SU-DHL-6 (cell line): ENCODE data around the gene PHACTR1.

ENCODE experiments used
- H2AFZ ChIP-seq: fragments of 200-600 bp; sonication (generic); 2 replicates; pipeline ENCODE4 v1.6.1; 2014; ENCODE audit warnings: low read depth, mild to moderate bottlenecking, moderate library complexity, mixed read lengths, antibody characterized with exemption, low read length; ENCODE audit not compliant: severe bottlenecking
- H3F3A ChIP-seq: fragments of 200-600 bp; shearing (Covaris generic); 2 replicates; pipeline ENCODE4 v1.6.0; 2016; ENCODE audit warnings: antibody characterized with exemption, mild to moderate bottlenecking; ENCODE audit not compliant: insufficient read depth
- H3K27ac ChIP-seq: fragments of 200-600 bp; sonication (generic); 2 replicates; pipeline ENCODE4 v1.5.1; 2016; ENCODE audit warnings: low read depth, mild to moderate bottlenecking, low read length, moderate library complexity, mixed read lengths
- H3K27me3 ChIP-seq: fragments of 200-600 bp; sonication (generic), shearing (Covaris generic); 2 replicates; pipeline ENCODE4 v1.6.0; 2014; ENCODE audit warnings: mild to moderate bottlenecking, low read length
- H3K36me3 ChIP-seq: fragments of 200-600 bp; sonication (generic); 2 replicates; pipeline ENCODE4 v1.6.1; 2014; ENCODE audit warnings: mild to moderate bottlenecking, low read length, mixed read lengths
- H3K4me2 ChIP-seq: fragments of 300-600, 200-600 bp; shearing (Covaris generic), sonication (generic); 2 replicates; pipeline ENCODE4 v1.6.0; 2014; ENCODE audit warnings: low read length, low read depth, mild to moderate bottlenecking; ENCODE audit not compliant: poor library complexity, severe bottlenecking
- H3K4me3 ChIP-seq: fragments of 200-600 bp; sonication (generic); 2 replicates; pipeline ENCODE4 v1.5.1; 2014; ENCODE audit warnings: antibody characterized with exemption, low read length, mild to moderate bottlenecking, mixed read lengths; ENCODE audit not compliant: insufficient read depth, poor library complexity, severe bottlenecking
- H3K79me2 ChIP-seq: fragments of 200-600 bp; sonication (generic); 2 replicates; pipeline ENCODE4 v1.6.1; 2014; ENCODE audit warnings: mild to moderate bottlenecking, low read length, moderate library complexity; ENCODE audit not compliant: insufficient read depth
- H3K9ac ChIP-seq: fragments of 200-600 bp; sonication (generic); 2 replicates; pipeline ENCODE4 v1.7.0; 2014; ENCODE audit warnings: mild to moderate bottlenecking, low read length
- H3K9me2 ChIP-seq: fragments of 200-600 bp; sonication (generic); replicated peaks from 2 replicates; pipeline ENCODE4 v1.6.1; 2014; ENCODE audit warnings: low read length; ENCODE audit not compliant: insufficient read depth
- H3K9me3 ChIP-seq: fragments of 200-600 bp; sonication (generic); 2 replicates; pipeline ENCODE4 v1.6.1; 2014; ENCODE audit warnings: low read length, mixed read lengths; ENCODE audit not compliant: insufficient read depth
- H4K20me1 ChIP-seq: fragments of 200-600 bp; sonication (generic); 2 replicates; pipeline ENCODE4 v1.6.1; 2014; ENCODE audit warnings: low read depth, mild to moderate bottlenecking, antibody characterized with exemption, low read length, moderate library complexity, mixed read lengths
- CTCF ChIP-seq: fragments of 200-600 bp; sonication (generic); IDR thresholded peaks from one replicate; pipeline ENCODE4 v1.5.1; 2017; ENCODE audit warnings: antibody characterized with exemption, mild to moderate bottlenecking, low read length, moderate library complexity; ENCODE audit not compliant: insufficient read depth, poor library complexity, severe bottlenecking
- EZH2phosphoT487 ChIP-seq: fragments of 200-600 bp; sonication (generic), shearing (Covaris generic); conservative IDR thresholded peaks from 2 replicates; pipeline ENCODE4 v1.6.1; 2018; ENCODE audit warnings: mild to moderate bottlenecking, antibody characterized with exemption, low read length, moderate library complexity, mixed read lengths

PHACTR1 gene

GRCh38 chr6:12733876-12734275, 17.3 kb downstream of the PHACTR1 start:
- H3K9ac ChIP-seq = no peak overlapping the region
- no peak overlapping the region for H3K4me2 ChIP-seq
- H3F3A ChIP-seq = no peaks in the 10 kb centered on the region
- H4K20me1 ChIP-seq = no peaks in the 10 kb centered on the region
- H3K9me3 ChIP-seq = no peaks in the 10 kb centered on the region
- H3K27me3 ChIP-seq = no peaks in the 10 kb centered on the region
- no peaks in the 10 kb centered on the region for H3K79me2 ChIP-seq
- H2AFZ ChIP-seq = no peak overlapping the region
- H3K4me3 ChIP-seq = no peak overlapping the region
- no peaks in the 10 kb centered on the region for H3K9me2 ChIP-seq
- H3K27ac ChIP-seq = no peak overlapping the region
- H3K36me3 ChIP-seq = no peaks in the 10 kb centered on the region
- TF ChIP-seq CTCF (no peak), EZH2phosphoT487 (no peak)

- Histone ChIP-seq H3K4me3 (no peak overlapping the region), H3K9me3 (no peaks in the 10 kb centered on the region), H2AFZ (no peak overlapping the region), H3K27me3 (no peaks in the 10 kb centered on the region), H3K9me2 (no peaks in the 10 kb centered on the region), H3K79me2 (no peaks in the 10 kb centered on the region), H3K36me3 (no peaks in the 10 kb centered on the region), H3K4me2 (no peak overlapping the region), H3F3A (no peaks in the 10 kb centered on the region), H3K27ac (no peak overlapping the region), H3K9ac (no peak overlapping the region), H4K20me1 (no peaks in the 10 kb centered on the region)
- TF ChIP-seq CTCF (no peak), EZH2phosphoT487 (no peak)
These were observed 19.2 kb downstream of the PHACTR1 start for GRCh38 chr6:12735786-12736185.

GRCh38 chr6:12748411-12748810, 31.8 kb downstream of the PHACTR1 start:
- Histone ChIP-seq H3K36me3 (no peaks in the 10 kb centered on the region), H3K9me3 (no peaks in the 10 kb centered on the region), H3K9ac (no peak overlapping the region), H4K20me1 (no peaks in the 10 kb centered on the region), H3K4me2 (no peak overlapping the region), H3K9me2 (no peaks in the 10 kb centered on the region), H3K27ac (no peak overlapping the region), H3F3A (no peaks in the 10 kb centered on the region), H2AFZ (no peak overlapping the region), H3K27me3 (no peaks in the 10 kb centered on the region), H3K79me2 (no peaks in the 10 kb centered on the region), H3K4me3 (no peak overlapping the region)
- TF ChIP-seq EZH2phosphoT487 = no peak
- no peak for TF ChIP-seq CTCF
